Panc1 (cell line): ENCODE measurements around the gene EME1.

ENCODE experiments used
- POLR2AphosphoS5 ChIP-seq: IDR thresholded peaks from 2 replicates; pipeline ENCODE4 v1.6.1; 2012; ENCODE audit warnings: mild to moderate bottlenecking, low read depth, low read length, moderate library complexity
- REST ChIP-seq, 2 experiments: IDR thresholded peaks; 2 replicates each; pipeline ENCODE4 v1.6.1; 2011 to 2012; ENCODE audit warnings: low read depth in 2 of 2, control low read depth in 1 of 2, low read length in 1 of 2, mild to moderate bottlenecking in 1 of 2, moderate library complexity in 1 of 2; ENCODE audit not compliant: insufficient read depth in 1 of 2
- SIN3A ChIP-seq: IDR thresholded peaks from 2 replicates; pipeline ENCODE4 v1.6.1; 2012; ENCODE audit warnings: low read depth, mild to moderate bottlenecking, low read length, moderate library complexity, borderline replicate concordance; ENCODE audit not compliant: insufficient read depth

GRCh38 chr17:50361561-50362480 is 11.2 kb upstream of the EME1 start:
- no peak for TF ChIP-seq SIN3A
- no peak; the same call in 1 of the 2 replicates for TF ChIP-seq POLR2AphosphoS5
- TF ChIP-seq REST (IDR thresholded peaks at IDR 0.05; ENCODE audit: insufficient read depth in 1 of 2, low read depth in 2 of 2, low read length in 1 of 2), result no peak
